Non-pigmented ciliary epithelial cell (primary cell): Measurements from ENCODE around the gene CLDN12.
"Not testable (repeated sequence)": the region's sequence is repeated elsewhere in the genome, so short reads cannot be mapped to it uniquely, and the experiment has no call there.

Experiments used
- DNase-seq: peaks from one replicate; pipeline ENCODE4 v3.0.0-alpha.2; 2010; ENCODE audit warnings: low read depth

CLDN12 gene

GRCh38 chr7:90433221-90433620 lies 30.0 kb downstream of the CLDN12 start:
- no peak for DNase-seq

DNA sequence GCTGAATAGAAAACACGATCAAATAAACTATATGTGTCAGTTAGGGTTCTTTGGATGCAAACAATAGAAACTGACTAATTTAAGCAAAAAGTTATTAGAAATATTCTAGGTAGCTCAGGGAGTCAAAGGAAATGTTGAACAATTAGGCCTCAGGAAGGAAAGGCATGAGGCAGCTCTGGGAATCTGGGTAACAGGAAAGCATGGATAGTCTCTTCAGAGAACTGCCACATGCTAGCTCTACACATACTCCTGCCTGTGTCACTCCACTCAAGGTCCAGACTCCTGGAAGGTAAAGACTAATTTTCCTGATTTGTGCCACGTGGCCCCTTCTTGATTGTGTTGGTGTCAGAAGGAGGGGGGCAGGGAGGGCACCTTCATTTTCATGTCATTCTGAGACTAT lies 42.4 kb downstream of the CLDN12 start:
- no peak for DNase-seq

GRCh38 chr7:90446137-90446899 lies 43.1 kb downstream of the CLDN12 start:
- DNase-seq: no peak

- DNase-seq: no peak
Measured at GRCh38 chr7:90453259-90453891, 50.1 kb downstream of the CLDN12 start.

GRCh38 chr7:90453931-90454330 lies 50.7 kb downstream of the CLDN12 start:
- DNase-seq: no peak

DNA sequence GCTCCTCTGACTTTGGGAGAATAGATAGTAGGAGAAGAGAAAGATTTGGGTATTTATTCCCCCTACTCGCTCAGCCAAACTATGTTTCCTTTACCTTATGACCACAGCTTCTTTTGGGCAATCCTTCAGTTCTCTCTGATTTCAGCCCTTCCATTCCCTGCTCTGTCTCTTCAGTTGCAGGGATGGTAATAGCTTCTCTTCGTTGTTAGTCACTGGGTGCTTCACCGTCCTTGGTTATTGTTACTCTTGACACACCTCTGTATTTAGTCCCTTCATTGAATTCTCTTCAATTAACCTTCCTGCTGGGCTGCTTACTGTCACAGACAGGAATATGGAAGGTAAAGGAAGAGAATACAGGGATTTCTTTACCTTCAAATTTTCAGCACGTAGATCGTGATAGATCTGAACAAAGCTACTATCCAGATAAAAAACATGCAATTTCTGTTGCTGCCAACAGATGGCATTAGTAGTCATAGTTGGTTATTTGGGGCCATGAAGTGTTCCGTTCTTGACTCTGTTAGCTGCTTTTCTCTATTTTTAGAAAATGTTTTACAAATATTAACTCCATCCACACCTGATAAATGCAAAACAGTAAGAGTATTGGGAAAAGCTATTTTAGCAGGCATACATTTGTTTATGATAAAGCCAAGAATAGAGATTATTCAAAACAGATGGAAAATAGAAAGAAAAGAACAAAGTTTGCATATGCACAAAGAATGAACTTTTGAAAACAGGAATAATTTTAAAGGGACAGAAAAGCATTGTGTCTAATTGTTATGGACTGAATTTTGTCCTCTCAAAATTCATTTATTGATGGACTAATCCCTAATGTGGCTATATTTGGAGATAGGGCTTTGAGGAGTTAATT lies 52.1 kb downstream of the CLDN12 start:
- DNase-seq: no peak

GRCh38 chr7:90458104-90458503 lies 54.8 kb downstream of the CLDN12 start:
- no peak for DNase-seq

- DNase-seq: no peak
Measured at GRCh38 chr7:90459888-90460287, 56.6 kb downstream of the CLDN12 start.

- DNase-seq: no peak
Measured at GRCh38 chr7:90461219-90461618, 58.0 kb downstream of the CLDN12 start.

DNA sequence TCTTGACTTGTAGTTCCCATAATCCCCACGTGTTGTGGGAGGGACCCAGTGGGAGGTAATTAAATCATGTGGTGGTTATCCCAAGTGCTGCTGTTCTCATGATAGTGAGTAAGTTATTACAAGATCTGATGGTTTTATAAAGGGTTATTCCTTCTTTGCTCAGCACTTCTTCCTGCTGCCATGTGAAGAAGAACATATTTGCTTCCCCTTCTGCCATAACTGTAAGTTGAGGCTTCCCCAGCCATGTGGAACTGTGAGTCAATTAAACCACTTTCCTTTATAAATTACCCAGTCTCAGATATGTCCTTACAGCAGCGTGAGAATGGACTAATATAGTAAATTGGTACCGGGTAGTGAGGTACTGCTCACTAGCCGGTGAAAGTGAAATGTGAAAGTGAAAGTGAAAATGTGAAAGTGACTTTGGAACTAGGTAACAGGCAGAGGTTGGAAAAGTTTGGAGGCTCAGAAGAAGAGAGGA lies 59.9 kb downstream of the CLDN12 start:
- not testable (repeated sequence) for DNase-seq
